ENCODE data around the gene RPL36A. TPM values are rescaled to one million over a fixed set of nuclear protein-coding genes. Genes with fewer than 3 reads are reported as not detected.

RPL36A gene
- total RNA-seq, 1 donor from 2014 or later = 147 TPM

DNA sequence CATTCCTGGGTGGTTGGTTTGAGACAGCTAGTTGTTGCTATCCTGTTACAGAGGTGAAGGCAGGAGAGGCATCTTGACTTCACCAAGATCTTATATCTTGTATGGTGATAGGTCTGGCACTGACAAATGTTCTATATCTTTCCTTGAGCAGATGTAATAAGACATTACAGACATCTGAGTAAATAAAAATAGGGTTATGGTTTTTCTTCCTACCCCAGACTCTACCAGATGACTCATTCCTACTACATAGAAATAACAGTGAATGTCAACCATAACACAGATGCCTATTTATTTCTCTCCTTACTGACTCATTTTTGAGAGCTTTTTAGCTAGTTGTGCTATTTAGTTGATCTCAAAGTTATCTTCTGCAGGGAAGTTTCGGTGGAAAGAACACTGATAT, 39.1 kb downstream of the RPL36A start:
- no peak overlapping the region for H3K4me3 Mint-ChIP-seq (ENCODE audit: unreplicated experiment)
- DNase-seq = no peak
- H3K9me3 Mint-ChIP-seq (ENCODE audit: unreplicated experiment) = peaks cover 2% of the 10 kb centered on the region
- H3K27ac Mint-ChIP-seq (ENCODE audit: unreplicated experiment) = no peak overlapping the region
- no peak for TF ChIP-seq CTCF (IDR thresholded peaks at IDR 0.05; ENCODE audit: partially characterized antibody, unreplicated experiment)
- no peaks in the 10 kb centered on the region for H3K36me3 Mint-ChIP-seq (ENCODE audit: unreplicated experiment)
- H3K4me1 Mint-ChIP-seq (ENCODE audit: low read depth, unreplicated experiment) = no peaks in the 10 kb centered on the region
- H3K27me3 Mint-ChIP-seq (ENCODE audit: unreplicated experiment) = no peaks in the 10 kb centered on the region

DNA sequence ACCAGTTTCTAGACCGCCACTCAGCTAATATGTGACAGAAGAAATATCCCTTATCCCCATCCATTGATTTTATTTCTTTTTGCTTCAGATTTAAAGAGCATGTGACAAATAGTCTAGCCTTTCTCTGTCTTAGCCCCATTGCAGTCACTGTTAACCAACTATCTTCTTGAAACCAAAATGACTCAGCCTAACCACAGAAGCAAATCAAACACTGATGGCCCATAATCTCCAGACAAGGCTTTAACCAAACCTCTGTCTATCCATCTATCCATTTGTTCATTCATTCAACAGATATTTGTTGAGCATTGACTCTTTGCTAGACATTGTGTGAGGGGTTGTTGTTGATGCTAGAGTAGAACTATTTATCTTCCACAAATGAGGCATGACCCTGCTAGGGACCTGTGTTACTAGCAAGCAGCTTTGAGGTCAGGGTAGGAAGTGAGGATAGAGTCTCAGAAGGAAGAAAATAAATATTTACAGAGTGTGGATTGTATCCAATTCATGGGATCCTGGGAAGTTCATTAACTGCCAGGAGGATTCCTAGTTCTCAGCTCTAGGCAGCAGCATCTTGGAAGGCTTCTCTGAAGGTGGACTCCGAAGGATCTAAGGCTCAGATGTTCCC, 39.8 kb downstream of the RPL36A start:
- no peak overlapping the region for H3K27ac Mint-ChIP-seq (ENCODE audit: unreplicated experiment)
- DNase-seq = no peak
- no peaks in the 10 kb centered on the region for H3K36me3 Mint-ChIP-seq (ENCODE audit: unreplicated experiment)
- no peaks in the 10 kb centered on the region for H3K9me3 Mint-ChIP-seq (ENCODE audit: unreplicated experiment)
- TF ChIP-seq CTCF (IDR thresholded peaks at IDR 0.05; ENCODE audit: partially characterized antibody, unreplicated experiment) = no peak
- peaks cover 2% of the 10 kb centered on the region for H3K27me3 Mint-ChIP-seq (ENCODE audit: unreplicated experiment)
- no peak overlapping the region for H3K4me3 Mint-ChIP-seq (ENCODE audit: unreplicated experiment)
- no peaks in the 10 kb centered on the region for H3K4me1 Mint-ChIP-seq (ENCODE audit: low read depth, unreplicated experiment)

GRCh38 chrX:101442085-101442484, 51.3 kb downstream of the RPL36A start:
- Mint-ChIP-seq H3K27me3 (ENCODE audit: unreplicated experiment) (no peaks in the 10 kb centered on the region), H3K9me3 (ENCODE audit: unreplicated experiment) (no peaks in the 10 kb centered on the region), H3K4me3 (ENCODE audit: unreplicated experiment) (no peak overlapping the region), H3K4me1 (ENCODE audit: low read depth, unreplicated experiment) (no peaks in the 10 kb centered on the region), H3K36me3 (ENCODE audit: unreplicated experiment) (no peaks in the 10 kb centered on the region), H3K27ac (ENCODE audit: unreplicated experiment) (no peak overlapping the region)
- TF ChIP-seq CTCF (IDR thresholded peaks at IDR 0.05; ENCODE audit: partially characterized antibody, unreplicated experiment) = no peak
- DNase-seq = no peak

Other genes with a start within 250 kb of the RPL36A start
- 0.51 TPM for gene DRP2, start 171.2 kb upstream of the RPL36A start, total RNA-seq (ENCODE audit: unreplicated experiment)
- gene TAF7L, start 99.7 kb upstream of the RPL36A start, total RNA-seq (ENCODE audit: unreplicated experiment) = 0.25 TPM
- gene TIMM8A, start 42.3 kb upstream of the RPL36A start, total RNA-seq (ENCODE audit: unreplicated experiment) = 13.0 TPM
- gene BTK, start 4.8 kb upstream of the RPL36A start, total RNA-seq (ENCODE audit: unreplicated experiment) = 1.1 TPM
- gene GLA, start 16.9 kb downstream of the RPL36A start, total RNA-seq (ENCODE audit: unreplicated experiment) = 29.4 TPM
- 67.7 TPM for gene HNRNPH2, start 17.2 kb downstream of the RPL36A start, total RNA-seq (ENCODE audit: unreplicated experiment)
- 22.1 TPM for gene ARMCX4, start 94.4 kb downstream of the RPL36A start, total RNA-seq (ENCODE audit: unreplicated experiment)
- gene ARMCX1, start 159.5 kb downstream of the RPL36A start, total RNA-seq (ENCODE audit: unreplicated experiment) = 50.5 TPM
- 47.5 TPM for gene ARMCX6, start 227.0 kb downstream of the RPL36A start, total RNA-seq (ENCODE audit: unreplicated experiment)
- 160 TPM for gene ARMCX3, start 232.1 kb downstream of the RPL36A start, total RNA-seq (ENCODE audit: unreplicated experiment)